HepG2 (cell line): ENCODE data around the gene EMP2. TPM values are rescaled to one million over a fixed set of nuclear protein-coding genes. Genes with fewer than 3 reads are reported as not detected.

Experiments
- AKNA ChIP-seq: sonication (generic); formaldehyde crosslinking; IDR thresholded peaks from 2 replicates; pipeline ENCODE4 v1.4.0; 2020; ENCODE audit warnings: missing genetic modification reagents, borderline replicate concordance
- CCDC6 ChIP-seq: sonication (generic); formaldehyde crosslinking; IDR thresholded peaks from 2 replicates; pipeline ENCODE4 v1.8.1; 2022; ENCODE audit warnings: mild to moderate bottlenecking, missing genetic modification reagents, moderate library complexity
- CEBPB ChIP-seq: IDR thresholded peaks from 2 replicates; pipeline ENCODE4 v1.6.1; 2011; ENCODE audit warnings: low read depth, low read length, improper control_type of control experiment, borderline replicate concordance
- CTCF ChIP-seq: sonication (generic); formaldehyde crosslinking; IDR thresholded peaks from 2 replicates; pipeline ENCODE4 v1.5.0; 2020; ENCODE audit warnings: mild to moderate bottlenecking, missing genetic modification reagents, moderate library complexity
- FOXC1 ChIP-seq: sonication (generic); formaldehyde crosslinking; IDR thresholded peaks from 2 replicates; pipeline ENCODE4 v1.8.0; 2022; ENCODE audit warnings: mild to moderate bottlenecking, missing genetic modification reagents, borderline replicate concordance
- HBP1 ChIP-seq: IDR thresholded peaks from 2 replicates; pipeline ENCODE4 v1.6.1; 2016; ENCODE audit warnings: low read depth, control low read depth
- HMGXB4 ChIP-seq, 2 experiments: sonication (generic) in 1 of 2; formaldehyde crosslinking in 1 of 2; IDR thresholded peaks; 2 replicates each; pipeline versions ENCODE4 v1.4.0 to v1.6.1; 2018 to 2020; ENCODE audit warnings: missing genetic modification reagents in 2 of 2, borderline replicate concordance in 1 of 2, low read depth in 1 of 2, mild to moderate bottlenecking in 1 of 2, missing biosample characterization in 1 of 2
- HNF4G ChIP-seq, 2 experiments: sonication (generic) in 1 of 2; formaldehyde crosslinking in 1 of 2; IDR thresholded peaks; 2 replicates each; pipeline versions ENCODE4 v1.4.0 to v1.6.1; 2011 to 2020; ENCODE audit warnings: borderline replicate concordance in 2 of 2, low read depth in 2 of 2, mild to moderate bottlenecking in 2 of 2, low read length in 1 of 2, missing genetic modification reagents in 1 of 2, moderate library complexity in 1 of 2
- MEIS1 ChIP-seq: sonication (generic); formaldehyde crosslinking; IDR thresholded peaks from 2 replicates; pipeline ENCODE4 v1.9.0; 2021; ENCODE audit warnings: mild to moderate bottlenecking, missing genetic modification reagents, moderate library complexity, borderline replicate concordance
- NFE2L1 ChIP-seq: sonication (generic); formaldehyde crosslinking; IDR thresholded peaks from 2 replicates; pipeline ENCODE4 v1.4.0; 2020; ENCODE audit warnings: missing genetic modification reagents, mild to moderate bottlenecking, borderline replicate concordance
- POGZ ChIP-seq: sonication (generic); formaldehyde crosslinking; IDR thresholded peaks from 2 replicates; pipeline ENCODE4 v1.4.0; 2020; ENCODE audit warnings: mild to moderate bottlenecking, missing genetic modification reagents
- RBM22 ChIP-seq: fragments of 200-400 bp; formaldehyde crosslinking; optimal IDR thresholded peaks from 2 replicates; pipeline ENCODE3; 2017; ENCODE audit warnings: mild to moderate bottlenecking, low read length, moderate library complexity
- TBL1XR1 ChIP-seq: fragments of 150-350 bp; IDR thresholded peaks from 2 replicates; pipeline ENCODE4 v1.6.1; 2014; ENCODE audit warnings: borderline replicate concordance, low read length; ENCODE audit not compliant: partially characterized antibody
- ZBTB7B ChIP-seq: sonication (generic); formaldehyde crosslinking; IDR thresholded peaks from 2 replicates; pipeline ENCODE4 v1.4.0; 2020; ENCODE audit warnings: missing genetic modification reagents
- ZFP37 ChIP-seq: sonication (generic); formaldehyde crosslinking; IDR thresholded peaks from 2 replicates; pipeline ENCODE4 v1.4.0; 2020; ENCODE audit warnings: missing genetic modification reagents, borderline replicate concordance
- ZNF546 ChIP-seq: sonication (generic); formaldehyde crosslinking; conservative IDR thresholded peaks from 2 replicates; pipeline ENCODE4 v1.8.1; 2023; ENCODE audit warnings: mild to moderate bottlenecking, missing genetic modification reagents
- ZNF709 ChIP-seq: sonication (generic); formaldehyde crosslinking; IDR thresholded peaks from 2 replicates; pipeline ENCODE4 v1.5.0; 2020; ENCODE audit warnings: mild to moderate bottlenecking, missing genetic modification reagents
- ZNF740 ChIP-seq: sonication (generic); formaldehyde crosslinking; IDR thresholded peaks from 2 replicates; pipeline ENCODE4 v1.4.0; 2020; ENCODE audit warnings: missing genetic modification reagents
- polyA plus RNA-seq, 8 experiments: library from polyadenylated mRNA; depleted of rRNA in 3 of 8; stranded (reverse) in 7 of 8; unstranded in 1 of 8; fragments of >200 nt; fragmentation: Illumina TruSeq in 4 of 8; extraction: Trizol in 4 of 8; gene quantifications; 2 replicates each; pipeline versions ENCODE4 v1.2.1 to v1.2.3, GENCODE V29; 2011 to 2016; ENCODE audit warnings: low read depth in 4 of 8, missing spikeins in 1 of 8, mixed read lengths in 1 of 8; ENCODE audit not compliant: insufficient read depth in 1 of 8
- total RNA-seq, 5 experiments: library from RNA; depleted of rRNA; stranded (reverse); fragments of >200 nt; fragmentation: Illumina TruSeq; extraction: Trizol; gene quantifications; 2 replicates each; pipeline ENCODE4 v1.2.3, GENCODE V29; 2016; ENCODE audit warnings: low read depth in 1 of 5

Gene EMP2
- total and polyA plus RNA-seq, 2 of the 13 experiments (the other 11 are each of a cell fraction or from before 2014, with no cell fraction given), result 24.6 to 91.2 TPM

GRCh38 chr16:10485159-10485558 lies 95.2 kb downstream of the EMP2 start (continued):
- TF ChIP-seq ZNF546 (CRISPR knock-in tag) (no peak), AKNA (CRISPR knock-in tag) (no peak), ZBTB7B (CRISPR knock-in tag) (no peak), FOXC1 (no peak), POGZ (CRISPR knock-in tag) (no peak), NFE2L1 (CRISPR knock-in tag) (no peak), HMGXB4 (CRISPR knock-in tag; IDR thresholded peaks at IDR 0.05; ENCODE audit: borderline replicate concordance in 1 of 2, low read depth in 1 of 2) (no peak), ZNF740 (CRISPR knock-in tag) (no peak), HBP1 (CRISPR knock-in tag) (0 out of 2 replicates have a peak, but pooled peaks have one; percentile 40), ZNF709 (CRISPR knock-in tag) (no peak), CTCF (CRISPR knock-in tag) (no peak), ZFP37 (no peak), RBM22 (peak; percentile 53), CCDC6 (no peak), CEBPB (no peak), HNF4G (IDR thresholded peaks at IDR 0.05; ENCODE audit: borderline replicate concordance, low read depth, low read length) (no peak), HNF4G (CRISPR knock-in tag; IDR thresholded peaks at IDR 0.05; ENCODE audit: borderline replicate concordance, low read depth) (no peak), MEIS1 (CRISPR knock-in tag) (no peak), TBL1XR1 (no peak)
